K562 (cell line): ENCODE measurements around the gene SURF4. TPM values are rescaled to one million over a fixed set of nuclear protein-coding genes. Genes with fewer than 3 reads are reported as not detected.
A peak's percentile ranks its signal among the peaks of the same experiment; 100 is the strongest.

Experiments
- C11orf30 ChIP-seq: fragments of 450-650 bp; IDR thresholded peaks from 2 replicates; pipeline ENCODE4 v1.6.1; 2016; ENCODE audit warnings: low read depth, mild to moderate bottlenecking
- CEBPB ChIP-seq: fragments of 450-650 bp; IDR thresholded peaks from 2 replicates; pipeline ENCODE4 v1.6.1; 2016; ENCODE audit warnings: missing genetic modification characterization, missing compliant biosample characterization
- CHD2 ChIP-seq: IDR thresholded peaks from 2 replicates; pipeline ENCODE4 v1.6.1; 2011; ENCODE audit warnings: low read depth, low read length
- CREB1 ChIP-seq, 2 experiments: sonication (generic) in 1 of 2; formaldehyde crosslinking in 1 of 2; IDR thresholded peaks; 2 replicates each; pipeline versions ENCODE4 v1.6.1 to v1.8.0; 2012 to 2022; ENCODE audit warnings: inconsistent platforms in 1 of 2, mild to moderate bottlenecking in 1 of 2, missing genetic modification reagents in 1 of 2, moderate library complexity in 1 of 2
- CTBP1 ChIP-seq: fragments of 450-650 bp; IDR thresholded peaks from 2 replicates; pipeline ENCODE4 v1.6.1; 2016; ENCODE audit warnings: borderline replicate concordance
- E2F6 ChIP-seq, 2 experiments: IDR thresholded peaks; 2 replicates each; pipeline ENCODE4 v1.6.1; 2011; ENCODE audit warnings: borderline replicate concordance in 1 of 2, control low read depth in 1 of 2, low read depth in 1 of 2, low read length in 1 of 2, mild to moderate bottlenecking in 1 of 2, mixed read lengths in 1 of 2, moderate library complexity in 1 of 2; ENCODE audit not compliant: insufficient read depth in 1 of 2, insufficient read length in 1 of 2, poor library complexity in 1 of 2, severe bottlenecking in 1 of 2; ENCODE audit errors: extremely low read depth in 1 of 2
- EGR1 ChIP-seq: fragments of 450-650 bp; conservative IDR thresholded peaks from 2 replicates; pipeline ENCODE4 v1.6.1; 2017; ENCODE audit warnings: mild to moderate bottlenecking
- ILK ChIP-seq: fragments of 450-650 bp; IDR thresholded peaks from 2 replicates; pipeline ENCODE4 v1.6.1; 2016; ENCODE audit warnings: missing genetic modification characterization, low read depth, mild to moderate bottlenecking, missing compliant biosample characterization, moderate library complexity, borderline replicate concordance
- KAT7 ChIP-seq: sonication (generic); formaldehyde crosslinking; IDR thresholded peaks from 2 replicates; pipeline ENCODE4 v1.8.0; 2022; ENCODE audit warnings: missing genetic modification reagents, mild to moderate bottlenecking, borderline replicate concordance
- NFYB ChIP-seq: IDR thresholded peaks from 2 replicates; pipeline ENCODE4 v1.6.1; 2011; ENCODE audit warnings: mild to moderate bottlenecking, moderate library complexity; ENCODE audit not compliant: insufficient read length; ENCODE audit errors: extremely low read depth
- NRF1 ChIP-seq, 2 experiments: fragments of 450-650 bp; IDR thresholded peaks in 1 of 2; conservative IDR thresholded peaks in 1 of 2; 2 replicates each; pipeline ENCODE4 v1.6.1; 2014; ENCODE audit warnings: mild to moderate bottlenecking in 2 of 2
- PBX2 ChIP-seq, 2 experiments: IDR thresholded peaks in 1 of 2; conservative IDR thresholded peaks in 1 of 2; 2 replicates each; pipeline ENCODE4 v1.6.1; 2016; ENCODE audit warnings: low read depth in 2 of 2, mild to moderate bottlenecking in 1 of 2, missing compliant biosample characterization in 1 of 2, missing genetic modification characterization in 1 of 2, moderate library complexity in 1 of 2
- PPARD ChIP-seq: fragments of 250-450 bp; sonication (Bioruptor Pico); IDR thresholded peaks from 2 replicates; pipeline ENCODE4 v1.8.0; 2022; ENCODE audit warnings: inconsistent platforms, mild to moderate bottlenecking, moderate library complexity
- SAFB ChIP-seq: fragments of 200-400 bp; formaldehyde crosslinking; IDR thresholded peaks from 2 replicates; pipeline ENCODE4 v1.6.1; 2017; ENCODE audit warnings: low read depth, low read length, borderline replicate concordance
- USF1 ChIP-seq: sonication (generic); formaldehyde crosslinking; IDR thresholded peaks from 2 replicates; pipeline ENCODE4 v1.9.0; 2022; ENCODE audit warnings: mild to moderate bottlenecking, missing genetic modification reagents
- YY1 ChIP-seq, 3 experiments: IDR thresholded peaks; 2 replicates each; pipeline ENCODE4 v1.6.1; 2011; ENCODE audit warnings: low read length in 2 of 3, mild to moderate bottlenecking in 2 of 3, moderate library complexity in 2 of 3, borderline replicate concordance in 1 of 3, control low read depth in 1 of 3, low read depth in 1 of 3; ENCODE audit not compliant: insufficient read depth in 3 of 3, insufficient replicate concordance in 2 of 3, control insufficient read depth in 1 of 3, insufficient read length in 1 of 3; ENCODE audit errors: extremely low read depth in 1 of 3
- ZFPM2 ChIP-seq: fragments of 250-450 bp; sonication (Bioruptor Pico); IDR thresholded peaks from 2 replicates; pipeline ENCODE4 v1.5.1; 2022; ENCODE audit warnings: mild to moderate bottlenecking
- ZNF184 ChIP-seq: sonication (generic); formaldehyde crosslinking; IDR thresholded peaks from 2 replicates; pipeline ENCODE4 v1.5.0; 2020; ENCODE audit warnings: missing genetic modification reagents
- ZNF3 ChIP-seq: fragments of 250-450 bp; sonication (Bioruptor Pico); IDR thresholded peaks from 2 replicates; pipeline ENCODE4 v1.5.0; 2021; ENCODE audit warnings: mild to moderate bottlenecking, moderate library complexity
- ZNF347 ChIP-seq: fragments of 450-650 bp; formaldehyde crosslinking; IDR thresholded peaks from 2 replicates; pipeline ENCODE4 v1.4.0; 2020; ENCODE audit warnings: low read depth, mild to moderate bottlenecking, moderate library complexity
- polyA plus RNA-seq, 8 experiments: library from polyadenylated mRNA; depleted of rRNA in 4 of 8; stranded (reverse) in 5 of 8; unstranded in 3 of 8; fragments of >200 nt; fragmentation: Nextera tagmentation in 2 of 8; fragmentation: Illumina TruSeq in 1 of 8; extraction: Ambion mirVana in 2 of 8; extraction: Trizol in 1 of 8; gene quantifications; 2 replicates each; pipeline versions ENCODE4 v1.2.1 to v1.2.3, GENCODE V29; 2011 to 2014; ENCODE audit warnings: inconsistent platforms in 1 of 8, missing spikeins in 1 of 8
- total RNA-seq, 7 experiments: library from RNA; depleted of rRNA in 6 of 7; stranded (reverse); fragments of >200 nt in 6 of 7; fragmentation: Illumina TruSeq in 2 of 7; extraction: Trizol in 2 of 7; gene quantifications; 2 replicates each; pipeline versions ENCODE4 v1.2.1 to v1.2.3, GENCODE V29; 2011 to 2021; ENCODE audit warnings: low replicate concordance in 1 of 7

The SURF4 gene
- total and polyA plus RNA-seq, 9 of the 15 experiments (the other 6 are each of a cell fraction or from before 2014, with no cell fraction given): 8.4 to 176 (median 130) TPM

- TF ChIP-seq YY1 (IDR thresholded peaks at IDR 0.05; ENCODE audit: borderline replicate concordance in 1 of 3, control insufficient read depth in 1 of 3, extremely low read depth in 1 of 3, insufficient read depth in 3 of 3, insufficient read length in 1 of 3, insufficient replicate concordance in 2 of 3, low read depth in 1 of 3, low read length in 2 of 3) (peak; percentile 61 to 95 (median 90)), USF1 (CRISPR knock-in tag) (peak; percentile 50; the same call in 1 of the 2 replicates), ILK (no peak), C11orf30 (peak; percentile 86), KAT7 (CRISPR knock-in tag) (0 out of 2 replicates have a peak, but pooled peaks have one; percentile 28), CEBPB (no peak), SAFB (no peak), CREB1 (IDR thresholded peaks at IDR 0.05) (peak; percentile 77), CREB1 (CRISPR knock-in tag; IDR thresholded peaks at IDR 0.05) (peak; percentile 76), PBX2 (CRISPR knock-in tag; IDR thresholded peaks at IDR 0.05; ENCODE audit: low read depth) (no peak), PBX2 (tag; conservative IDR thresholded peaks at IDR 0.05; ENCODE audit: low read depth) (no peak), CTBP1 (peak; percentile 75), NRF1 (conservative IDR thresholded peaks at IDR 0.05 in 1 of 2, IDR thresholded peaks at IDR 0.05 in 1 of 2) (no peak), PPARD (no peak), NFYB (no peak), ZNF347 (CRISPR knock-in tag) (no peak), ZFPM2 (CRISPR knock-in tag) (no peak), ZNF184 (CRISPR knock-in tag) (no peak), ZNF3 (CRISPR knock-in tag) (no peak), CHD2 (no peak), EGR1 (peak; percentile 94), E2F6 (IDR thresholded peaks at IDR 0.05; ENCODE audit: borderline replicate concordance in 1 of 2, extremely low read depth in 1 of 2, insufficient read depth in 1 of 2, insufficient read length in 1 of 2, low read depth in 1 of 2, low read length in 1 of 2, poor library complexity in 1 of 2, severe bottlenecking in 1 of 2) (peak in 1 of 2 experiments; percentile 52)
These were observed 19.3 kb downstream of the SURF4 start, which contains the start of the genes SURF1 and SURF2 (continued) for GRCh38 chr9:133356391-133357091.
